Stimulated activated CD4-positive, alpha-beta T cell treated with anti-CD3 and anti-CD28 coated beads, Interleukin-12 subunit alpha, Interleukin-12 subunit beta, amount 100 ng/mL, for 48 hours (primary cell): ENCODE measurements around the gene PDE4DIP.
"Not testable (repeated sequence)": the region's sequence is repeated elsewhere in the genome, so short reads cannot be mapped to it uniquely, and the experiment has no call there.

Experiments
- DNase-seq, 3 donors: peaks; one replicate each; pipeline ENCODE4 v3.0.0-alpha.2; 2020; ENCODE audit warnings: low read depth in 2 of 3, low spot score in 1 of 3

The PDE4DIP gene

DNA sequence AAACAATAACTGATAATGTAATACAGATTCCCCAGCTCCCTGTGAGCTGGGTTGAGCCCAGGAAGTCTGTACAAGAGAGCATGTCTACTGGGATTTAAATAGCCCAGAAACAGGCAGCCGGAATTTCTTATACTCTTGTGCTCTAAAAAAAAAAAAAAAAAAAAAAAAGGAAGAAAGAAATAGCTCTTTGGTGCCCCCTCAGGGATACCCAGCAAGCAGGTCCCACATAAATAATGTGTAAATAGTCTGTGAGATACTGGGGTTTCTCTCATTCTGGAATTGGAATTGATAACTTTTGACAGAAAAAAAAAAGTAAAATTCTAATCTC lies 25.4 kb downstream of the PDE4DIP start:
- DNase-seq: not testable (repeated sequence)

DNA sequence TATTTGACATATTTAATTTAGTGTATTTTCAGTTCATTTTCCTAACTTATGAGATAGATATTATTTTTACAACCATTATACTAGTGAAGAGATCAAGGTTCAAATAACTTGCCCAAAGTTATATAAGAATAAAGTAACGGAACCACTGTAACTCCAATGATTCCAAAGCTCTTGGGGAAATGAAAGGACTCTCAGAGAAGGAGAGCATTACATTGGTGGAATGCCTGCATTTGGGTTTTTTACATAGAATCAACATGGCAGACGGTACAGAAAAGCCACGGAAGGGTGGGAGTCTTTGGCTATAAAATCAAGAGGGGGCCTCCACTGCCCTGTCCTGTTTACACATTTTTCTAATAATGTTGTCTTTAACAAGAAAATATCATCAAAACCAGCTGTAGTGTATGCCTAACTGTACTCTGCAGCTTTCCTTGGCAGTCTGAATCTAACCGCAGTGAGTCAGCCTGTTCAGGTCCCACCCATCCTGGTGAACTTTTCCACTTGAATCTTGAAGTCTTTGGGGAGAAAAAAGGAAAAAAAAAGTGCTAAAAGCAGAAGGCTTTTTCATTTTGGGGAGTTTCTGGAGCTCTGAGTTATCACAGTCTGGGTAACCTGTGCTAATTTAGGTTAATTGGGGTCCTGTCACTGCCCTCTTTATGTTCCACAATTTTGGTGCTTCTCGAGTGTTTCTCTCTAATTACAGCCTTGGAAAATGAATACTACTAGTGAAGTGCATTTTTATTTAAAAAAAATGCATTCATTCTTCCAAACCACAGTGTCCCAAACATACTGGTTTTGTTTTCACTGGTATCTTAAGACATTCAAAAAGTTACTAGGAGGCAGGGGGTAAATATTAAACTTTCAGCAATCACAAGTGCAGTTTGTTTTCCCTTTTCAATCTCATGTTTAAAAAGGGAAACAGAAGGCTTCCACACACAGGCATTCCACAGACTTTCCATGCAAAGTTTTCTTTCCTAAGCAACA lies 30.5 kb downstream of the PDE4DIP start:
- not testable (repeated sequence) for DNase-seq

GRCh38 chr1:148879812-148880416 lies 35.7 kb downstream of the PDE4DIP start:
- not testable (repeated sequence) for DNase-seq

- DNase-seq: not testable (repeated sequence)
Observed at GRCh38 chr1:148881261-148881660, 37.0 kb downstream of the PDE4DIP start.

- DNase-seq: not testable (repeated sequence)
Observed at GRCh38 chr1:148885219-148885618, 41.0 kb downstream of the PDE4DIP start.

DNA sequence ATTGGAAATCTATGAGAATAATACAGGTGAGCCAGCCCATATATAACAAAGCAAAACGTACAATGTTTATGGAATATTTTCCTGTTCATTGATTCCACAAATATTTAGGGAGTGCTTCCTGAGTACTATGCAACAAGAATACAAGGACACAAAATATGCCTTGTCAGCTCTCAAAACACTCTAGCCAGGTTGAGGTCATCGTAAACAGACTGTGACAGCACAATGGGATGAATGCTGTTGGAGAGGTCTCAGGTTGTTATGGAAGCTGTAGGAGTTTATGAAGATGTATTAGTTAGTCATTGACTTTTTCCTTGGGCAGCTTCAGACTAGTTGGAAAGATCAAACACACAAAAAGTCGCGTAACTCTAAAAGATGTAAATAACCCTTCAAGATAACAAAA lies 42.1 kb downstream of the PDE4DIP start:
- not testable (repeated sequence) for DNase-seq

DNA sequence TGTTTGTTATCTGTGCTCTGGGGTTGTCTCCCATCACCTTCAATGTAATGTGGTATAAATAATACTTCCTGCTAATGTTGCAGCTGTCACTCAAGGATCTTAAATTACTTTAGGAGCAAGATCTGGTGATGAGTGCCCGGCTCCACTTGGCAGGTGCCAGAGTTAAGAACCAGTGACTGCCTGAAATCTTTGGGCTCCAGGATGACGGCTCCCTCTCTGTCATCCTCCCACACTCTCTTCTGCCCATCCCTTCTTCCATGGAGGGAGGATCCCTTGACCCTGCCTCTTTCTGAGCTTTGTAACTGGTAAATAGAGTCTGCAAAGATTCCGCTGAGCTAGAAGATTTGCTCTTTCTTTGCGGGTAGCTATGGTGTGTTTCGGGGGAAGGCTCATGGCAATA lies 44.4 kb downstream of the PDE4DIP start:
- DNase-seq: not testable (repeated sequence)

DNA sequence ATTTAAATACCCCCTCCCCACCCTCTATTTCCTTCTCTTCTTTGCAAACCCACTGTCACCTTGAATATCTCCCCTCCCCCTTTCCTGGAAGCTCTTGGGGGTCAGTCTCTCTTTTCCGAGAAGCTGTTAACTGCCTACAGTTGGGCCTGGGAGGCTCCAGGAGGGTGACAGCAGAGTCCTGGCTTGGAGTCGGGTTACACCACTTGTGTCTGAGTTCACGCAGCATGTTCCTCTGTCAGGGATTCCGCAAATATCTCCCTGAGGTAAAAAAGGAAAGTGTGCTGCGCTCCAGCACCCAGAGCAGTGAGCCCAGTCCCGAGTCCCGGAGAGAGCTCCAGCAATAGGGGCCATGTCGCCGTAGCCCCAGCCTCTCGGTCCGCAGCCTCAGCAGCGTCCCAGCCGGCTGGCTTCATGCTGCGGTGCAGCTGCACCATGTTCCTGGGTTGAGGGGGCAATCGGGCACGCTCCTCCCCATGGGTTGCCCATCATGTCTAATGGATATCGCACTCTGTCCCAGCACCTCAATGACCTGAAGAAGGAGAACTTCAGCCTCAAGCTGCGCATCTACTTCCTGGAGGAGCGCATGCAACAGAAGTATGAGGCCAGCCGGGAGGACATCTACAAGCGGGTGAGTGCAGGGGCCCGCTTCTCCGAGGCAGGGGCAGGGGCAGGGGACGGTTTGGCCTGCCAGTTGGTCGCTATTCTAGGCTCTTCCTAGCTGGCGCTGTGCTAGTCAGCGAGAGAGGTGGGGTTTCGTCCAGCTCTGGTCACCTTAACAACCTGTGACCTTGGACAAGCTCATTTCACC lies 45.2 kb downstream of the PDE4DIP start:
- DNase-seq: not testable (repeated sequence)

GRCh38 chr1:148890075-148890568 lies 45.9 kb downstream of the PDE4DIP start:
- DNase-seq: not testable (repeated sequence)

- DNase-seq: not testable (repeated sequence)
Observed at GRCh38 chr1:148894360-148895352, 50.4 kb downstream of the PDE4DIP start.

- not testable (repeated sequence) for DNase-seq
Observed at GRCh38 chr1:148900026-148900425, 55.8 kb downstream of the PDE4DIP start.

DNA sequence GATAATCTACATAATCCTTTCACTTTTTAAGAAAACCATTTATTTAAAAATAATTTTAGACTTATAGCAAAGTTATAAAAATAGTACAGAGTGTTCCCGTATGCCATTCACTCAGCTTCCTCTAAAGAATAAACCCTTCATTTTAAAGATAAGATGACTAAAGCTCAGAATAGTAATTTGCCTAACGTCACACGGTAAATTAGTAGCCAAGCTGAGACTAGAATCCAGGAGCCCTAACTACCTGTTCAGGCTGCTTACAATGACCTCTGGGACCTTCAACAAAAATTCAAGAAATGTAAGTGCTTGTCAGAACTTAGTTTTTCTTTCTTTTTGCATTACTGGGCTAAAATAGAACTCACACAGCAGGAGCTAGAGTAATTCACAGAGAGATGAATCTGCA lies 56.5 kb downstream of the PDE4DIP start:
- DNase-seq: not testable (repeated sequence)

GRCh38 chr1:148901150-148901952 lies 57.1 kb downstream of the PDE4DIP start:
- DNase-seq: not testable (repeated sequence)

GRCh38 chr1:148901953-148902341 lies 57.7 kb downstream of the PDE4DIP start:
- DNase-seq: not testable (repeated sequence)

GRCh38 chr1:148909219-148909826 lies 65.1 kb downstream of the PDE4DIP start:
- not testable (repeated sequence) for DNase-seq

- DNase-seq: not testable (repeated sequence)
Observed at GRCh38 chr1:148911303-148911928, 67.2 kb downstream of the PDE4DIP start.

DNA sequence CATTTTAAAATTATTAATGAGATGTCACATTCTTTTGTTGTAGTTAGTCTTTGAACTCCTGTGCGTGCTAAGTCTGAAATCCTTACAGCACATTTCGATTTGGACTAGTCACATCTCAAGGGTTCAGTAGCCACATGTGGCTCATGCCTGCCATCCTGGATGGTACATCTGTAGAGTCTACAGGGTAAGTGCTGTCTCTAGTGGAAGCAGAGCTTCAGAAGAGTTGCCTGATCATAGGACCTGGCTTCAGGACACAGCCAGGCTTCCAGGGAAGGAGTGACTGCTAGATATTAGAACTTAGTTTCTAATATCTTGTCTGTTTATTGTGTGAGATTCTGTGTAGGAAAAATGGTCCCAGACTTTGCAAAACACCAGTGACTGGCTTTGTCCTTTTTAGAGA lies 72.0 kb downstream of the PDE4DIP start:
- not testable (repeated sequence) for DNase-seq

DNA sequence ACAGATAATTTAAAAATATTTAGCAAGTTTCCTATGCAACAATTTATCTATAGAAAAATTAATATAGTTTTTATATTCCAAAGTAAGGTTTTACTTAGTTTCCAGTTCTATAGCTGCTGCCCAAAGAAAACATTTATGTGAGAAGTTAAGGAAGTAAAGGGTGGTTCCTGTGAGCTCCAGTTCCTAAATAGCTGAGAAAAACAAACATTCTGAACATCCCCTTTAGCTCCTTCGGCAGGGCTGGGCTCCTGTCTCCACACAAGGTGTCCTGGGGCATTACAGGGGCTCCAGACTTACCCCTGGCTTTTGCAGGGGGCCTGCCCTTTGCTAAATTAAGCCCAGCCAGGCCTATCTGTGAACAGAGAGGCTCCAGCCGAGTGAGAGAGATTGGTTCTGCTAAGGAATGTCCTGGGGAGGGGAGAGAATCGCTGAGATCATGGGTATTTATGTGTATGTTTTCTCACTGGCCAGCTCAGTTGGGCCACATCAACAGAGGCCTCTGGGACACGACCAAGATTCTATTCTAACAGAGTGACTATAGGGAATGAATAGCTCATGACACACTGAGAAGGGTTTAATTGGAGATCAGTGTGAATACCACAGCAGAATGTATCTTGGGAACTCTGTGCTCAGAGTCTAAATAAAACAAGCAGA lies 72.6 kb downstream of the PDE4DIP start:
- DNase-seq: not testable (repeated sequence)
